ENCODE results near the gene GALNT9. TPM values are rescaled to one million over a fixed set of nuclear protein-coding genes. Genes with fewer than 3 reads are reported as not detected.

The GALNT9 gene
- total RNA-seq, 1 donor from 2014 or later, result 1.6 TPM

GRCh38 chr12:132218527-132218875 is 110.9 kb downstream of the GALNT9 start:
- Mint-ChIP-seq H3K27me3 (peaks cover 57% of the 10 kb centered on the region), H3K9me3 (no peaks in the 10 kb centered on the region), H3K4me1 (ENCODE audit: unreplicated experiment) (peaks cover 6% of the 10 kb centered on the region), H3K36me3 (no peaks in the 10 kb centered on the region), H3K4me3 (peak overlapping the region; percentile 53), H3K27ac (peak overlapping the region; percentile 81)
- no peak for DNase-seq (ENCODE audit: extremely low spot score, unreplicated experiment)
- no peak for TF ChIP-seq CTCF (conservative IDR thresholded peaks at IDR 0.05)

GRCh38 chr12:132217800-132218526 is 111.4 kb downstream of the GALNT9 start:
- Mint-ChIP-seq H3K27me3 (peaks cover 62% of the 10 kb centered on the region), H3K36me3 (no peaks in the 10 kb centered on the region), H3K4me1 (ENCODE audit: unreplicated experiment) (peaks cover 6% of the 10 kb centered on the region), H3K4me3 (peak overlapping the region; percentile 53), H3K27ac (peak overlapping the region; percentile 81), H3K9me3 (no peaks in the 10 kb centered on the region)
- TF ChIP-seq CTCF (conservative IDR thresholded peaks at IDR 0.05), result no peak
- no peak for DNase-seq (ENCODE audit: extremely low spot score, unreplicated experiment)

GRCh38 chr12:132217371-132217770 is 112.0 kb downstream of the GALNT9 start:
- Mint-ChIP-seq H3K36me3 (no peaks in the 10 kb centered on the region), H3K4me1 (ENCODE audit: unreplicated experiment) (peaks cover 5% of the 10 kb centered on the region), H3K27ac (no peak overlapping the region), H3K27me3 (peaks cover 60% of the 10 kb centered on the region), H3K9me3 (no peaks in the 10 kb centered on the region), H3K4me3 (no peak overlapping the region)
- TF ChIP-seq CTCF (conservative IDR thresholded peaks at IDR 0.05), result no peak
- DNase-seq (ENCODE audit: extremely low spot score, unreplicated experiment), result no peak

- H3K27me3 Mint-ChIP-seq, result peaks cover 56% of the 10 kb centered on the region
- no peak for TF ChIP-seq CTCF (conservative IDR thresholded peaks at IDR 0.05)
- DNase-seq (ENCODE audit: extremely low spot score, unreplicated experiment), result no peak
- H3K36me3 Mint-ChIP-seq, result no peaks in the 10 kb centered on the region
- H3K4me3 Mint-ChIP-seq, result no peak overlapping the region
- H3K9me3 Mint-ChIP-seq, result no peaks in the 10 kb centered on the region
- H3K4me1 Mint-ChIP-seq (ENCODE audit: unreplicated experiment), result no peaks in the 10 kb centered on the region
- no peak overlapping the region for H3K27ac Mint-ChIP-seq
Observed at GRCh38 chr12:132216354-132216987, 112.9 kb downstream of the GALNT9 start.

- H3K27ac Mint-ChIP-seq, result no peak overlapping the region
- DNase-seq (ENCODE audit: extremely low spot score, unreplicated experiment), result no peak
- H3K9me3 Mint-ChIP-seq, result no peaks in the 10 kb centered on the region
- no peaks in the 10 kb centered on the region for H3K4me1 Mint-ChIP-seq (ENCODE audit: unreplicated experiment)
- no peaks in the 10 kb centered on the region for H3K36me3 Mint-ChIP-seq
- no peak overlapping the region for H3K4me3 Mint-ChIP-seq
- no peak for TF ChIP-seq CTCF (conservative IDR thresholded peaks at IDR 0.05)
- H3K27me3 Mint-ChIP-seq, result peaks cover 61% of the 10 kb centered on the region
Observed at GRCh38 chr12:132215299-132215989, 113.9 kb downstream of the GALNT9 start.
